H9 (cell line): Measurements from ENCODE around the gene CNIH1. TPM values are rescaled to one million over a fixed set of nuclear protein-coding genes. Genes with fewer than 3 reads are reported as not detected.
A peak's percentile ranks its signal among the peaks of the same experiment; 100 is the strongest.

Experiments
- DNase-seq: peaks from one replicate; pipeline ENCODE4 v3.0.0-alpha.2; 2017
- H2AFZ ChIP-seq: one replicate; pipeline ENCODE4 v1.6.1; 2013; ENCODE audit warnings: mild to moderate bottlenecking, low read length, control low read depth, moderate library complexity
- H2AK5ac ChIP-seq: 2 replicates; pipeline ENCODE4 v1.6.1; 2013; ENCODE audit warnings: low read length, control low read depth, mixed read lengths; ENCODE audit not compliant: insufficient read length
- H2BK120ac ChIP-seq: one replicate; pipeline ENCODE4 v1.6.1; 2013; ENCODE audit warnings: low read depth, mild to moderate bottlenecking, low read length, control low read depth, inconsistent platforms; ENCODE audit not compliant: poor library complexity, severe bottlenecking
- H2BK12ac ChIP-seq: 2 replicates; pipeline ENCODE4 v1.6.1; 2013; ENCODE audit warnings: low read length, control low read depth, mixed read lengths, low read depth; ENCODE audit not compliant: insufficient read length
- H2BK15ac ChIP-seq: 2 replicates; pipeline ENCODE4 v1.6.1; 2013; ENCODE audit warnings: low read depth, low read length, control low read depth
- H2BK20ac ChIP-seq: one replicate; pipeline ENCODE4 v1.6.1; 2013; ENCODE audit warnings: low read depth, mild to moderate bottlenecking, low read length, control low read depth, inconsistent platforms; ENCODE audit not compliant: poor library complexity, severe bottlenecking
- H2BK5ac ChIP-seq: 2 replicates; pipeline ENCODE4 v1.6.1; 2013; ENCODE audit warnings: low read length, control low read depth, mixed read lengths; ENCODE audit not compliant: insufficient read length
- H3K14ac ChIP-seq: 2 replicates; pipeline ENCODE4 v1.6.1; 2013; ENCODE audit warnings: low read length, control low read depth; ENCODE audit not compliant: insufficient read depth
- H3K18ac ChIP-seq: 2 replicates; pipeline ENCODE4 v1.6.1; 2013; ENCODE audit warnings: low read depth, mild to moderate bottlenecking, mixed read lengths, low read length, control low read depth; ENCODE audit not compliant: insufficient read length
- H3K23ac ChIP-seq: 2 replicates; pipeline ENCODE4 v1.6.1; 2013; ENCODE audit warnings: low read length, control low read depth, mixed read lengths, low read depth; ENCODE audit not compliant: insufficient read length
- H3K23me2 ChIP-seq: 2 replicates; pipeline ENCODE4 v1.6.1; 2013; ENCODE audit warnings: low read depth, mild to moderate bottlenecking, mixed read lengths, low read length, control low read depth; ENCODE audit not compliant: insufficient read length, poor library complexity, severe bottlenecking
- H3K27ac ChIP-seq: 2 replicates; pipeline ENCODE4 v1.5.1; 2013; ENCODE audit warnings: low read length, control low read depth, mixed read lengths, low read depth; ENCODE audit not compliant: insufficient read length
- H3K27me3 ChIP-seq: 2 replicates; pipeline ENCODE4 v1.6.1; 2013; ENCODE audit warnings: low read length, control low read depth, inconsistent platforms; ENCODE audit not compliant: insufficient read depth
- H3K4ac ChIP-seq: 2 replicates; pipeline ENCODE4 v1.6.1; 2013; ENCODE audit warnings: low read depth, mild to moderate bottlenecking, control low read depth, inconsistent platforms, low read length, moderate library complexity
- H3K4me1 ChIP-seq: 2 replicates; pipeline ENCODE4 v1.6.1; 2013; ENCODE audit warnings: low read length, control low read depth, inconsistent platforms; ENCODE audit not compliant: insufficient read depth
- H3K4me2 ChIP-seq: 2 replicates; pipeline ENCODE4 v1.6.1; 2013; ENCODE audit warnings: low read length, control low read depth, mixed read lengths; ENCODE audit not compliant: insufficient read length, insufficient read depth
- H3K56ac ChIP-seq: 2 replicates; pipeline ENCODE4 v1.6.1; 2013; ENCODE audit warnings: low read depth, mild to moderate bottlenecking, mixed read lengths, low read length, control low read depth; ENCODE audit not compliant: insufficient read length
- H3K79me1 ChIP-seq: 2 replicates; pipeline ENCODE4 v1.6.1; 2013; ENCODE audit warnings: low read depth, mild to moderate bottlenecking, moderate library complexity, low read length, control low read depth, inconsistent platforms; ENCODE audit not compliant: insufficient read depth, poor library complexity, severe bottlenecking
- H3K79me2 ChIP-seq: 2 replicates; pipeline ENCODE4 v1.6.1; 2013; ENCODE audit warnings: low read length, control low read depth, inconsistent platforms; ENCODE audit not compliant: insufficient read depth
- H3K9ac ChIP-seq: 2 replicates; pipeline ENCODE4 v1.6.1; 2013; ENCODE audit warnings: low read length, control low read depth, mixed read lengths; ENCODE audit not compliant: insufficient read length; ENCODE audit errors: extremely low read depth
- H3K9me3 ChIP-seq: one replicate; pipeline ENCODE4 v1.6.1; 2013; ENCODE audit warnings: low read depth, low read length, inconsistent platforms; ENCODE audit not compliant: control insufficient read depth
- H3T11ph ChIP-seq: one replicate; pipeline ENCODE4 v1.6.1; 2013; ENCODE audit warnings: mild to moderate bottlenecking, low read length, control low read depth, inconsistent platforms
- H4K20me1 ChIP-seq: one replicate; pipeline ENCODE4 v1.6.1; 2013; ENCODE audit not compliant: control insufficient read depth, insufficient read length, insufficient read depth
- H4K5ac ChIP-seq: 2 replicates; pipeline ENCODE4 v1.6.1; 2013; ENCODE audit warnings: low read depth, mild to moderate bottlenecking, mixed read lengths, low read length, control low read depth; ENCODE audit not compliant: insufficient read length
- H4K8ac ChIP-seq: replicated peaks from 2 replicates; pipeline ENCODE4 v1.6.1; 2013; ENCODE audit warnings: low read length, control low read depth, mixed read lengths, low read depth; ENCODE audit not compliant: insufficient read length
- H4K91ac ChIP-seq: 2 replicates; pipeline ENCODE4 v1.6.1; 2013; ENCODE audit warnings: low read depth, mild to moderate bottlenecking, moderate library complexity, mixed read lengths, low read length, control low read depth; ENCODE audit not compliant: insufficient read length
- H3K27ac Mint-ChIP-seq, 3 experiments: 2 replicates in 2 of 3; 3 replicates in 1 of 3; pipeline ENCODE4 v1.8.0; 2020 to 2021; ENCODE audit warnings: mixed read lengths in 3 of 3, mild to moderate bottlenecking in 1 of 3, moderate library complexity in 1 of 3
- H3K27me3 Mint-ChIP-seq: 2 replicates; pipeline ENCODE4 v1.8.0; 2021; ENCODE audit warnings: low read depth, mild to moderate bottlenecking, moderate library complexity, mixed read lengths
- H3K36me3 Mint-ChIP-seq, 3 experiments: 2 replicates in 2 of 3; 3 replicates in 1 of 3; pipeline ENCODE4 v1.8.0; 2020 to 2021; ENCODE audit warnings: low read depth in 3 of 3, mixed read lengths in 3 of 3; ENCODE audit not compliant: insufficient read depth in 1 of 3
- H3K4me1 Mint-ChIP-seq, 2 experiments: 2 replicates each; pipeline ENCODE4 v1.8.0; 2020; ENCODE audit warnings: mixed read lengths in 2 of 2
- H3K4me3 Mint-ChIP-seq, 2 experiments: 2 replicates in 1 of 2; 3 replicates in 1 of 2; pipeline ENCODE4 v1.8.0; 2020 to 2021; ENCODE audit warnings: mild to moderate bottlenecking in 2 of 2, mixed read lengths in 2 of 2, moderate library complexity in 1 of 2
- H3K9me3 Mint-ChIP-seq, 2 experiments: 2 replicates in 1 of 2; 3 replicates in 1 of 2; pipeline ENCODE4 v1.8.0; 2020; ENCODE audit warnings: mild to moderate bottlenecking in 2 of 2, mixed read lengths in 2 of 2, moderate library complexity in 1 of 2
- CTCF ChIP-seq: fragments of 200-600 bp; sonication (generic); conservative IDR thresholded peaks from 3 replicates; pipeline ENCODE4 v1.8.0; 2021; ENCODE audit warnings: antibody characterized with exemption, mild to moderate bottlenecking
- WGBS: extraction: QIAGEN DNeasy Blood & Tissue Kit; methylation state at CpG from one replicate; pipeline ENCODE4 v1.1.7; 2013; ENCODE audit warnings: missing lambda C conversion rate, low lambda C conversion rate, mixed read lengths; ENCODE audit not compliant: insufficient read length; ENCODE audit errors: extremely low coverage; 5-methylcytosine and 5-hydroxymethylcytosine counted together
- total RNA-seq: library from RNA; stranded (reverse); gene quantifications from 2 replicates; pipeline ENCODE4 v1.2.1, GENCODE V29; 2021

Gene CNIH1
- total RNA-seq, 1 experiment from 2014 or later = 99.3 TPM

- H4K91ac ChIP-seq = no peak overlapping the region
- no peaks in the 10 kb centered on the region for H3K79me2 ChIP-seq
- no peak overlapping the region for H3K27ac ChIP-seq
- H3K4ac ChIP-seq = no peak overlapping the region
- H3K9ac ChIP-seq = no peak overlapping the region
- H2AK5ac ChIP-seq = no peak overlapping the region
- DNase-seq = no peak
- H2BK12ac ChIP-seq = no peak overlapping the region
- H3K9me3 ChIP-seq = no peaks in the 10 kb centered on the region
- no peaks in the 10 kb centered on the region for H3K27me3 ChIP-seq
- Mint-ChIP-seq H3K4me3 (no peak overlapping the region), H3K4me1 (peaks cover 16 to 19% of the 10 kb centered on the region in 2 experiments), H3K27ac (peak overlapping the region in 2 of 3 experiments; percentile 71 to 75; a peak in 2 of 7 replicates), H3K27me3 (peaks cover 2% of the 10 kb centered on the region; the same call in 1 of the 2 replicates), H3K9me3 (peaks cover 5 to 11% of the 10 kb centered on the region in 2 experiments), H3K36me3 (peaks cover 12 to 28% (median 25%) of the 10 kb centered on the region in 3 experiments)
- no peak overlapping the region for H3T11ph ChIP-seq
- no peak overlapping the region for H3K23ac ChIP-seq
- H2BK5ac ChIP-seq = no peak overlapping the region
- H2AFZ ChIP-seq = no peak overlapping the region
- H3K4me1 ChIP-seq = no peaks in the 10 kb centered on the region
- H3K4me2 ChIP-seq = no peak overlapping the region
- no peak overlapping the region for H2BK120ac ChIP-seq
- no peak overlapping the region for H3K56ac ChIP-seq
- H3K23me2 ChIP-seq = no peaks in the 10 kb centered on the region
- no peak overlapping the region for H3K18ac ChIP-seq
- H2BK15ac ChIP-seq = no peak overlapping the region
- H3K14ac ChIP-seq = no peak overlapping the region
- no peak overlapping the region for H2BK20ac ChIP-seq
- no CpG with 5 or more reads among the region's 4 CpGs for WGBS
- no peaks in the 10 kb centered on the region for H4K20me1 ChIP-seq
- TF ChIP-seq CTCF = no peak
- H4K8ac ChIP-seq = no peak overlapping the region
- H3K79me1 ChIP-seq = no peaks in the 10 kb centered on the region
- no peak overlapping the region for H4K5ac ChIP-seq
Measured at GRCh38 chr14:54472315-54472714, 31.1 kb upstream of the CNIH1 start.
